Measurements from ENCODE around the gene HDDC2. TPM values are rescaled to one million over a fixed set of nuclear protein-coding genes. Genes with fewer than 3 reads are reported as not detected.

HDDC2 gene
- total and polyA plus RNA-seq, 2 of the 8 experiments (the other 6 are each of a cell fraction or from before 2014, with no cell fraction given) = 89.3 to 129 TPM

- Histone ChIP-seq H3K36me3 (ENCODE audit: control insufficient read depth in 2 of 4, insufficient read depth in 4 of 4, low read length in 3 of 4) (no peaks in the 10 kb centered on the region), H2AK5ac (ENCODE audit: low read depth, low read length) (no peak overlapping the region), H2BK5ac (ENCODE audit: low read depth, low read length) (no peak overlapping the region), H4K20me1 (replicated peaks in 1 of 2; ENCODE audit: control insufficient read depth in 1 of 2, insufficient read depth in 2 of 2, low read length in 2 of 2) (no peaks in the 10 kb centered on the region), H3K9ac (replicated peaks in 1 of 4; ENCODE audit: extremely low read depth in 1 of 4, low read depth in 3 of 4, low read length in 3 of 4) (no peak overlapping the region), H2BK20ac (ENCODE audit: low read length) (no peak overlapping the region), H3K4me1 (replicated peaks in 1 of 4; ENCODE audit: control insufficient read depth in 3 of 4, insufficient read depth in 4 of 4, low read length in 3 of 4) (peaks cover 0 to 2% (median 0%) of the 10 kb centered on the region in 4 experiments; a peak in 1 of 7 replicates), H3K4me2 (ENCODE audit: insufficient read depth in 1 of 2, low read depth in 2 of 2, low read length in 2 of 2) (no peak overlapping the region), H3K79me1 (ENCODE audit: low read depth, low read length) (no peaks in the 10 kb centered on the region), H2AFZ (ENCODE audit: low read length) (no peak overlapping the region), H4K5ac (ENCODE audit: insufficient read length, low read depth, low read length) (no peak overlapping the region), H3K27me3 (replicated peaks in 1 of 4; ENCODE audit: control insufficient read depth in 3 of 4, extremely low read depth in 1 of 4, insufficient read depth in 3 of 4, low read length in 3 of 4) (peaks cover 0 to 1% (median 0%) of the 10 kb centered on the region in 4 experiments; a peak in 1 of 7 replicates), H3K4ac (replicated peaks; ENCODE audit: insufficient read length, low read depth, low read length) (no peak overlapping the region), H2BK12ac (ENCODE audit: low read depth, low read length) (no peak overlapping the region), H3K4me3 (ENCODE audit: extremely low read depth in 1 of 4, insufficient read depth in 2 of 4, low read depth in 3 of 4, low read length in 4 of 4) (no peak overlapping the region), H4K91ac (replicated peaks; ENCODE audit: insufficient read length, low read length) (no peak overlapping the region), H3K27ac (ENCODE audit: low read depth, low read length) (no peak overlapping the region), H3K23me2 (ENCODE audit: low read depth, low read length) (no peaks in the 10 kb centered on the region), H3K9me3 (ENCODE audit: insufficient read depth in 2 of 2, low read depth in 1 of 2, low read length in 1 of 2) (no peaks in the 10 kb centered on the region), H4K8ac (ENCODE audit: extremely low read depth, insufficient read depth, low read length) (no peak overlapping the region), H3K18ac (ENCODE audit: extremely low read depth, low read length) (no peak overlapping the region), H3K14ac (ENCODE audit: insufficient read length) (no peak overlapping the region), H2BK120ac (replicated peaks; ENCODE audit: low read depth, low read length) (no peak overlapping the region), H2BK15ac (ENCODE audit: low read length) (no peak overlapping the region), H3K56ac (replicated peaks; ENCODE audit: insufficient read length, low read depth, low read length) (no peak overlapping the region), H3K79me2 (ENCODE audit: control insufficient read depth in 1 of 2, insufficient read depth in 2 of 2, low read length in 2 of 2) (no peaks in the 10 kb centered on the region), H3K23ac (ENCODE audit: insufficient read length) (no peak overlapping the region)
- DNase-seq (ENCODE audit: low read depth in 1 of 2, low spot score in 2 of 2) (no peak), FAIRE-seq (peak; percentile 91)
- 56% methylated on average over 7 of the region's 7 CpGs; no CpG with 5 or more reads in 1 of the 2 experiments for WGBS, 2 experiments (ENCODE audit: extremely low coverage in 1 of 2, insufficient coverage in 1 of 2, insufficient read length in 1 of 2, insufficient replicate concordance in 2 of 2, low coverage in 1 of 2, low lambda C conversion rate in 2 of 2, missing lambda C conversion rate in 1 of 2)
- ChIA-PET POLR2A (ENCODE audit: partially characterized antibody) (interaction anchor here (0.5 to 1.2 kb wide), 3 partner anchors 9 to 479 kb away, joined by 3 read pairs; partner anchors contain the start of gene HDDC2), CTCF (ENCODE audit: partially characterized antibody) (interaction anchor here (0.7 to 9.6 kb wide), 50 partner anchors 9 to 850 kb away, joined by 3 to 158 read pairs (median 4); partner anchors contain the start of genes HDDC2 and NCOA7)
- TF ChIP-seq BCL11A (IDR thresholded peaks at IDR 0.05; ENCODE audit: low read depth in 2 of 2, low read length in 2 of 2) (no peak), NRF1 (IDR thresholded peaks at IDR 0.05; ENCODE audit: low read depth, low read length) (no peak), KDM5A (IDR thresholded peaks at IDR 0.05; ENCODE audit: low read length) (no peak), RBBP5 (IDR thresholded peaks at IDR 0.05; ENCODE audit: borderline replicate concordance, low read depth, low read length) (no peak), TCF12 (IDR thresholded peaks at IDR 0.05; ENCODE audit: low read depth, low read length) (no peak), RAD21 (IDR thresholded peaks at IDR 0.05 in 1 of 2, conservative IDR thresholded peaks at IDR 0.05 in 1 of 2; ENCODE audit: low read depth in 2 of 2, low read length in 2 of 2) (peak; percentile 96 to 97), ZNF274 (IDR thresholded peaks at IDR 0.05; ENCODE audit: borderline replicate concordance, extremely low read depth, low read length) (no peak), CTCF (IDR thresholded peaks at IDR 0.05; ENCODE audit: control extremely low read depth in 1 of 3, insufficient read depth in 1 of 3, low read depth in 1 of 3, low read length in 3 of 3) (peak in 2 of 3 experiments; percentile 73 to 82; a peak in 3 of 4 replicates), SUZ12 (IDR thresholded peaks at IDR 0.05; ENCODE audit: low read length) (no peak)
Measured at GRCh38 chr6:125310994-125311649, 9.4 kb upstream of the HDDC2 start.

Measured in H1 (cell line).